Panc1 (cell line): ENCODE measurements around the gene GPR21. TPM values are rescaled to one million over a fixed set of nuclear protein-coding genes. Genes with fewer than 3 reads are reported as not detected.
A peak's percentile ranks its signal among the peaks of the same experiment; 100 is the strongest.

Experiments used
- ATAC-seq: fragments of 200-7000 bp; cut with Tn5 transposase; 2 replicates; pipeline ENCODE4 v1.9.1; 2020; ENCODE audit warnings: mild to moderate bottlenecking, moderate library complexity
- BruUV-seq: library from RNA; stranded (reverse); fragments of 400-500 nt; replicated peaks from 2 replicates; lab custom pipeline; 2021; lab: Mats Ljungman, UMichigan
- CTCF ChIA-PET: fragments of 300-600 bp; sonication (Branson Sonifier 250); formaldehyde crosslinking; loops from one replicate; lab custom pipeline; 2022; ENCODE audit warnings: antibody characterized with exemption; lab: Charles Lee
- POLR2A ChIA-PET: fragments of 300-600 bp; sonication (Branson Sonifier 250); formaldehyde crosslinking; loops from one replicate; lab custom pipeline; 2022; ENCODE audit warnings: antibody characterized with exemption; lab: Charles Lee
- DNase-seq: peaks from one replicate; pipeline ENCODE4 v3.0.0-alpha.2; 2010; ENCODE audit warnings: low read depth, low spot score
- H3K27ac ChIP-seq: 2 replicates; pipeline ENCODE4 v1.5.1; 2011; ENCODE audit warnings: mild to moderate bottlenecking, low read length, inconsistent platforms
- H3K27me3 ChIP-seq: fragments of 200-500 bp; sonication (Bioruptor generic); 2 replicates; pipeline ENCODE4 v1.6.0; 2014; ENCODE audit warnings: low read length, inconsistent platforms; ENCODE audit not compliant: control insufficient read depth, insufficient read depth
- H3K36me3 ChIP-seq: fragments of 200-500 bp; sonication (Bioruptor generic); 2 replicates; pipeline ENCODE4 v1.5.1; 2014; ENCODE audit warnings: inconsistent platforms, mild to moderate bottlenecking, low read length, moderate library complexity; ENCODE audit not compliant: control insufficient read depth, insufficient read depth
- H3K4me1 ChIP-seq: 2 replicates; pipeline ENCODE4 v1.5.1; 2011; ENCODE audit warnings: inconsistent platforms, mild to moderate bottlenecking, low read length, moderate library complexity; ENCODE audit not compliant: control insufficient read depth, insufficient read depth
- H3K4me3 ChIP-seq, 2 experiments: 2 replicates each; pipeline ENCODE4 v1.5.1; 2011 to 2012; ENCODE audit warnings: low read depth in 2 of 2, low read length in 2 of 2, mild to moderate bottlenecking in 2 of 2, inconsistent platforms in 1 of 2, moderate library complexity in 1 of 2
- H3K9me3 ChIP-seq: fragments of 200-500 bp; sonication (Bioruptor generic); 2 replicates; pipeline ENCODE4 v1.5.1; 2014; ENCODE audit warnings: low read depth, mild to moderate bottlenecking, inconsistent platforms, low read length, moderate library complexity; ENCODE audit not compliant: control insufficient read depth, insufficient read depth
- CTCF ChIP-seq: fragments of 450-650 bp; IDR thresholded peaks from 2 replicates; pipeline ENCODE4 v1.5.1; 2017; ENCODE audit warnings: mild to moderate bottlenecking
- POLR2AphosphoS5 ChIP-seq: IDR thresholded peaks from 2 replicates; pipeline ENCODE4 v1.6.1; 2012; ENCODE audit warnings: mild to moderate bottlenecking, low read depth, low read length, moderate library complexity
- REST ChIP-seq, 2 experiments: IDR thresholded peaks; 2 replicates each; pipeline ENCODE4 v1.6.1; 2011 to 2012; ENCODE audit warnings: low read depth in 2 of 2, control low read depth in 1 of 2, low read length in 1 of 2, mild to moderate bottlenecking in 1 of 2, moderate library complexity in 1 of 2; ENCODE audit not compliant: insufficient read depth in 1 of 2
- SIN3A ChIP-seq: IDR thresholded peaks from 2 replicates; pipeline ENCODE4 v1.6.1; 2012; ENCODE audit warnings: low read depth, mild to moderate bottlenecking, low read length, moderate library complexity, borderline replicate concordance; ENCODE audit not compliant: insufficient read depth
- TCF7L2 ChIP-seq: IDR thresholded peaks from 2 replicates; pipeline ENCODE4 v1.6.1; 2011; ENCODE audit warnings: mild to moderate bottlenecking, low read depth, low read length, inconsistent platforms
- in situ Hi-C: cut with HindIII; loops from 2 replicates; pipeline ENCODE4 v1.10.0; 2016; ENCODE audit warnings: low sequenced_read_pairs, low pct_unique_long_range_greater_than_20kb
- intact Hi-C: fragments of 100-400 bp; cut with micrococcal nuclease; formaldehyde crosslinking; loops from one replicate; pipeline ENCODE4 v1.10.0; 2022; ENCODE audit not compliant: unreplicated experiment
- total RNA-seq: library from RNA; stranded (reverse); gene quantifications from one replicate; pipeline ENCODE4 v1.2.1, GENCODE V29; 2021; ENCODE audit not compliant: unreplicated experiment

Gene GPR21
- total RNA-seq, 1 experiment from 2014 or later, result not detected

GRCh38 chr9:123080444-123080843 is 47.0 kb downstream of the GPR21 start:
- Histone ChIP-seq H3K36me3 (peaks cover 8% of the 10 kb centered on the region), H3K27ac (no peak overlapping the region), H3K9me3 (no peaks in the 10 kb centered on the region), H3K27me3 (no peaks in the 10 kb centered on the region), H3K4me3 (no peak overlapping the region), H3K4me1 (no peaks in the 10 kb centered on the region)
- ATAC-seq (no peak), DNase-seq (no peak)
- ChIA-PET CTCF (no interaction called here), POLR2A (no interaction called here)
- TF ChIP-seq REST (IDR thresholded peaks at IDR 0.05; ENCODE audit: insufficient read depth in 1 of 2, low read depth in 2 of 2, low read length in 1 of 2), result no peak
- no peak for TF ChIP-seq SIN3A
- no peak for TF ChIP-seq POLR2AphosphoS5
- no peak for TF ChIP-seq TCF7L2
- no peak for TF ChIP-seq CTCF
- in situ Hi-C loops (no loop called here), intact Hi-C loops (loop anchor here (5.0 kb wide), 1 partner anchor 272 kb away; no protein-coding TSS in a partner anchor)
- no TSS peak for BruUV-seq

- ATAC-seq, result peak; percentile 63; the same call in 1 of the 2 replicates
- no peaks in the 10 kb centered on the region for H3K27me3 ChIP-seq
- H3K9me3 ChIP-seq, result no peaks in the 10 kb centered on the region
- H3K4me3 ChIP-seq, result no peak overlapping the region
- no peak for DNase-seq
- H3K27ac ChIP-seq, result no peak overlapping the region
- peaks cover 6% of the 10 kb centered on the region for H3K36me3 ChIP-seq
- POLR2A ChIA-PET, result interaction anchor here (0.6 kb wide), 1 partner anchor 198 kb away, joined by 3 read pairs; no protein-coding TSS in a partner anchor
- intact Hi-C loops, result loop anchor here (5.0 kb wide), 1 partner anchor 270 kb away; no protein-coding TSS in a partner anchor
- TF ChIP-seq SIN3A (no peak), CTCF (peak; percentile 48; the same call in 1 of the 2 replicates), REST (IDR thresholded peaks at IDR 0.05; ENCODE audit: insufficient read depth in 1 of 2, low read depth in 2 of 2, low read length in 1 of 2) (no peak), POLR2AphosphoS5 (no peak)
- H3K4me1 ChIP-seq, result no peaks in the 10 kb centered on the region
- in situ Hi-C loops, result no loop called here
- CTCF ChIA-PET, result interaction anchor here (0.7 kb wide), 1 partner anchor 10 kb away, joined by 5 read pairs; no protein-coding TSS in a partner anchor
- no TSS peak for BruUV-seq
These were observed 48.4 kb downstream of the GPR21 start for GRCh38 chr9:123081824-123082223.
